HTERT RPE-1 (cell line): ENCODE results near the gene RPAP3.

ENCODE experiments used
- in situ Hi-C: fragments of 300-500 bp; cut with MboI; formaldehyde crosslinking; loops from 4 replicates; pipeline ENCODE4 v1.14.3; 2020; ENCODE audit warnings: low sequenced_read_pairs

RPAP3 gene

DNA sequence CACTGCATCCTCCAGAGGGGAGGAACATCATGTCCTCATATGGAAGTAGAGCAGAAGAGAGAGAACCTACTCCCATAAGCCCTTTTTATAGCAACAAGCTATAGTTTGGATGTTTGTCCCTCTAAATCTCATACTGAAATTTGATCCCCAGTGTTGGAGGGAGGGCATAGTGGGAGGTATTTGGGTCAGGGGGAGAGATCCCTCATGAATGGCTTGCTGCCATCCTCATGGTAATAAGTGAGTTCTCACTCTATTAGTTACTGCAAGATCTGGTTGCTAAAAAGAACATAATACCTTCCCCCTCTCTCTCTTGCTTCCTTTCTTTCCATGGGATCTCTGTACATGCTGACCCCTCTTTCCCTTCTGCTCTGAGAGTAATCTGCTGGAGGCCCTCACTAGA is 93.9 kb downstream of the RPAP3 start:
- in situ Hi-C loops = no loop called here
